NCI-H128 (cell line): ENCODE measurements around the gene MATR3.
"Not testable (repeated sequence)": the region's sequence is repeated elsewhere in the genome, so short reads cannot be mapped to it uniquely, and the experiment has no call there.

ENCODE experiments used
- DNase-seq: peaks from one replicate; lab custom pipeline; 2025; ENCODE audit not compliant: unreplicated experiment; lab: John Stamatoyannopoulos, UW

Gene MATR3

DNA sequence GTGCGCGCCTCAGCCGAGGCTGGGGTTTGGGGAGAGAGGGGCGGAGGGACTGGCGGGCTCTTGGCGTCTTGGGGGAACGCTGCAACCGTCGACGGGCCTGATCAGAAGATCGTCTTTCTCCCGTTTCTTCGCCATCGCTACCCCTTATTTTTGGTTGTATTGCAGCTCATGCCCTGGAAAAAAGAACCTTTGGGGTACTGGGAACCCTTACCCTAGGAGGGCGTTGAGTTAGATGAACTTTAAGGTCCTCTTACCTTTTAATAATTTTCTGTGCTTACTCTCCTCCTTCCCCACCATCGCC lies 48.8 kb downstream of the MATR3 start:
- DNase-seq, result no peak

GRCh38 chr5:139343476-139343875 lies 49.9 kb downstream of the MATR3 start:
- DNase-seq, result no peak

- DNase-seq, result no peak
These were observed 50.6 kb downstream of the MATR3 start for GRCh38 chr5:139344177-139344576.

DNA sequence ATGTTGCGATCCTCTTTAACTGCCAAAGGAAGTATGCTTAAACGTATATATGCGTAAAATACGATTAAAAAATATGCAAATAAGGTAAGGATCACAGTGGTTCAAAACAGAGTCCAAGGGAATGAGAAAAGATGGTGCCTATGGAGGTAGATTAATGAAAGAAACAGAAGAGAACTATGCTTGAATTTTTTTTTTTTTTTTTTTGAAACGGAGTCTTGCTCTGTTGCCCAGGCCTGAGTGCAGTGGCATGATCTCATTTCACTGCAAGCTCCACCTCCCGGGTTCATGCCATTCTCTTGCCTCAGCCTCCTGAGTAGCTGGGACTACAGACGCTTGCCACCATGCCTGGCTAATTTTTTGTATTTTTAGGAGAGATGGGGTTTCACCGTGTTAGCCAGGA lies 51.9 kb downstream of the MATR3 start:
- DNase-seq, result not testable (repeated sequence)

DNA sequence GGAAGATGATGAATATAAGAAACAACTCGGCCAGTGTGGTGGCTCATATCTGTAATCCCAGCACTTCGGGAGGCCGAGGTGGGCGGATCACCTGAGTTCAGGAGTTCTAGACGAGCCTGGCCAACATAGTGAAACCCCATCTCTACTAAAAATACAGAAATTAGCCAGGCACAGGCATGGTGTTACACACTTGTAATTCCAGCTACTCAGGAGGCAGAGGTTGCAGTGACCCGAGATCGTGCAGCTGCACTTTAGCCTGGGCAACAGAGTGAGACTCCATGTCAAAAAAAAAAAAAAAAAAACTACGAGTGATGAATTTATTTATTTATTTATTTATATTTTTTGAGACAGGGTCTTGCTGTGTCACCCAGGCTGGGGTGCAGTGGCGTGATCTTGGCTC lies 54.3 kb downstream of the MATR3 start:
- DNase-seq, result not testable (repeated sequence)

DNA sequence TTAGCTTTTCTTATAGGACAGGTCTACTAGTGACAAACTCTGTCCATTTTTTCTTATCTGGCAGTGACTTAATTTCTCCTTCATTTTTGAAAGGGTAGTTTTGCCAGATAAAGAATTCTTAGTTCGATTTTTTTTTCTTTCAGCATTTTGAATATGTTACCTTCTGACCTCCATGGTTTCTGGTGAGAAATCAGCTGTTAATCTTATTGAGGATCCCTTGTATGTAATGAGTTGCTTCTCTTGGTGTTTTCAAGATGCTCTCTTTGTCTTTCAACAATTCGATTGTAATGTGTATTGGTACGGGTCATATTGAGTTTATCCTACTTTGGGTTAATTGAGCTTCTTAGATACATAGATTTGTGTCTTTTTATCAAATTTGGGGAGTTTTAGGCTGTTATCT lies 60.6 kb downstream of the MATR3 start:
- DNase-seq, result no peak

DNA sequence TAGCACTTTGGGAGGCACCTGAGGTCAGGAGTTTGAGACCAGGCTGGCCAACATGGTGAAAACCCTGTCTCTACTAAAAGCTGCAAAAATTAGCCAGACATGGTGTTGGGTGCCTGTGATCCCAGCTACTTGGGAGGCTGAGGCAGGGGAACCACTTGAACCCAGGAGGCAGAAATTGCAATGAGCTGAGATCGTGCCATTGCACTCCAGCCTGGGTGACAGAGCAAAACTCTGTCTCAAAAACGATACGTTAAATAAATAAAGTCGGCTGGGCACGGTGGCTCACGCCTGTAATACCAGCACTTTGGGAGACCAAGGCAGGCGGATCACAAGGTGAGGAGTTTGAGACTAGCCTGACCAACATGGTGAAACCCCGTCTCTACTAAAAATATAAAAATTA lies 62.4 kb downstream of the MATR3 start:
- DNase-seq, result not testable (repeated sequence)

- no peak for DNase-seq
These were observed 64.5 kb downstream of the MATR3 start for GRCh38 chr5:139358064-139358463.

- DNase-seq, result no peak
These were observed 66.8 kb downstream of the MATR3 start for GRCh38 chr5:139360384-139360783.

GRCh38 chr5:139361835-139362429 lies 68.4 kb downstream of the MATR3 start:
- DNase-seq, result no peak

- no peak for DNase-seq
These were observed 70.4 kb downstream of the MATR3 start for GRCh38 chr5:139363937-139364336.

DNA sequence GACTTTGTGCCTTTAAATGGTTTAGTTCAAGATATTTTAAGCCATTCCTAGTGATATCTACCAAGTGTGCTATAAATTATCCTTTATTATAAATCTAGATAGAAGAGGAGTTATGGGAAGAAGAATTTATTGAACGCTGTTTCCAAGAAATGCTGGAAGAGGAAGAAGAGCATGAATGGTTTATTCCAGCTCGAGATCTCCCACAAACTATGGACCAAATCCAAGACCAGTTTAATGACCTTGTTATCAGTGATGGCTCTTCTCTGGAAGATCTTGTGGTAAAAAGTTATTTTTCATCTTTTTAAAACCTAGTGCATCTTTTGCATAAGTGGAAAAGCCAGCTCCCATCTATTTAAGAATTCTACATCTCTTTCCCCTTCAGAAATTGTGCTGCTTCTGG lies 70.9 kb downstream of the MATR3 start:
- no peak for DNase-seq

DNA sequence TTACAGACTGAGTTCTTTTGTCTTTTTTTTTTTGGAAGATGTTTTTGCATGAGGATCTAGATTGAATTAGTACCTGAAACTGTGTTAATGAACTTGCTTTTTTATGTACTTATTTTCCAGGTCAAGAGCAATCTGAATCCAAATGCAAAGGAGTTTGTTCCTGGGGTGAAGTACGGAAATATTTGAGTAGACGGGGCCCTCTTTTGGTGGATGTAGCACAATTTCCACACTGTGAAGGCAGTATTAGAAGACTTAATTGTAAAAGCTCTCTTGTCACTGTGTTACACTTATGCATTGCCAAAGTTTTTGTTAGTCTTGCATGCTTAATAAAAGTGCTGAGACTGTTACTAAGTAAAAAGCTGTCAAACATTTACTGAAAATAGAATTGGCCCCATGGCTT lies 75.1 kb downstream of the MATR3 start:
- no peak for DNase-seq

DNA sequence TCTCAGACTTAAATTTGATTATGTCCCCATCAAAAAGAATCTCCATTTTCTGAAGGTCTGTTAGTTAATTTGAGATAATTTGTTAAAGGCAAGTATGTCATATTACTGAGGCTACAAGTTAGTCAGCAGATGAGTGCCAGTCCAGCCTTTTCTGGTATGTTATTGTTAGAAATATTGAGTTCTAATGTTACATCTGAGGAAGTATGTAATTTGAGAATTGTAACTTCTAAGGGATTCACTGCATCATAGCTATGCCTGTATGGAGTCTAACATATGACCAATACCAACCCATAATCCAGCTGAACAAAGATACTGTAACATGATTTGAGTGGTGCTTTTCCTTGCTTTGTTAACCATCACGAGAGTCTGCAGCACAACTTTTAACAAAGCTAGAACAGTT lies 75.6 kb downstream of the MATR3 start:
- DNase-seq, result no peak

DNA sequence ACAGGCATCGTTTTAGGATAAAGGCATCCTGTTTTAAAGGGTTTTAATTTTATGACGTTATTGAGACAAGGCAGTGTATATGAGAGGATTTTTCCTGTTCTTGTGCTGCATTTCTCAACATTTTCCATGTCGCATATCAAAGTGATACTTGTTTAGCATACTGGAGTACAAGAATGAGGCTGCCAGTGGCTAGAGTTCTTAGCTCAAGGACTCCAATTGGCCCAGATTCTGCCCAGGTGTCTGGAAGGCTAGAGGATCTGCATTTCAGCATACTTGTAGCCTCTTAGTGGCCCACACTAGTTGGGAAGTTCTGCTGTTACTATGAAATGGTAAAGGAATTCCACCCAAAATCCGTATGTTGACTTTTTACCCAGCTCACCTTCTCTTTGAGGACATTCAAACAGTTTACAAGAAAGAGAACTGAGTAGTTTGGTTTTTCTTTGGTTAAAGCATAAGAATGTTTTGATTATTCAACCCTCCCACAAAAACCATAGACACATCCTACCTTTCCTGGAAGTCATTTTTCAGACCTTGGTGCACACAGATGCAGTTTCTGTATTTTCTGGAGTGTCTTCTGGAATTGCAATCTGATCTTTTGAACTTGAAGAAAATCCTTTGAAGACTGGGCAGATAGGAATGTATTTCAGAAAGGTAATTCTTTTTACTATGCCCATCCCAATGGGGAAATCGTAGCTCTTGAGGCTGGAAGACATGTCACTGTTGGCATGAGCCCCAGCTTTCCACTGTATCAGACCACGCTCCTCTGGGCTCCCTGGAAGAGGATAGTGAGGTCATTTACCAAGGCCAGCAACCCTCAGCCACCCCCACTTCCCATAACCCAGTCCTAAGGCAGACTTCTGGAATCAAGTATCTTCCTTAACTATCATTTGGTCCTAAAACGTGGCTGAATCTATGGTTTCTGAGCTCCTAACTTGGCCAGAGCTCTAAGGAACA lies 78.2 kb downstream of the MATR3 start:
- no peak for DNase-seq

DNA sequence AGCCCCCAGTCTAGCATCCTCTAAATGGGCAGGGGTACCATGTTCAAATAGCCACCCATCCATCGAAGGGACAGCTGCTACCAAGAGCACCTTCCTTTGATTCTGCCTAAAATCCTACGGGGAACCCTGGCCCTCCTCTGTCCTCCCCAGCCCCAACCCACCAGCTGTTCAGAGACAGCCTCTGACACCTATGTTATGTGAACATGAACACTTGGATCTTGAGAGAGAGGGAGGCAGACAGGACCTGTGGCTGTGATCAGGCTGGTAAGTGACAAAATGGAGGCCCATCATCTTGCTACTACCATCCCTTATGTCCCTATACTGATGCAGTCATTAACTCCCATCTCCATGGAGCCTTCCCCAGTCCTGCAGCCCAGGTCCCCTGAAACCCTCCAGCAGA lies 81.4 kb downstream of the MATR3 start:
- DNase-seq, result no peak

GRCh38 chr5:139376364-139376763 lies 82.8 kb downstream of the MATR3 start:
- DNase-seq, result no peak

DNA sequence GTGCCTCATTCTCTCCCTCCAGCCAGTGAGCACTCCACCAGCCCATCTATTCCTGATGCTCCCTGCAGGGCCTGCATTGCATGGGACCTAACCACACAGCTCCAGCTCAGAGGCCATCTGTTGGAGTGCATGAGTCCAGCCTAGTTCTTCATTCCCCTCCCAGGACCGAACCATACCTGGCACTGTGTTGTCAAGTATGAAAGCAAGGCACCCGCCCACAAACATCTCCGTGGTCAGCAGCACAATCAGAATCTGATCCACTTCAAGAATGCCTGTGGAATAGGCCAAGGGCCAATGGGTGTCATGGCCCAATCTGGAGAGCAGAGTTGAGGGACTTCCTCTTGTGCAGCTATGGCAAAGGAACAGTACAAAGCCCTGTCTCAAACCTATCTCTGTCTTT lies 83.7 kb downstream of the MATR3 start:
- DNase-seq, result no peak

- DNase-seq, result no peak
These were observed 84.7 kb downstream of the MATR3 start for GRCh38 chr5:139378101-139378825.

- DNase-seq, result no peak
These were observed 85.4 kb downstream of the MATR3 start for GRCh38 chr5:139378941-139379361.

DNA sequence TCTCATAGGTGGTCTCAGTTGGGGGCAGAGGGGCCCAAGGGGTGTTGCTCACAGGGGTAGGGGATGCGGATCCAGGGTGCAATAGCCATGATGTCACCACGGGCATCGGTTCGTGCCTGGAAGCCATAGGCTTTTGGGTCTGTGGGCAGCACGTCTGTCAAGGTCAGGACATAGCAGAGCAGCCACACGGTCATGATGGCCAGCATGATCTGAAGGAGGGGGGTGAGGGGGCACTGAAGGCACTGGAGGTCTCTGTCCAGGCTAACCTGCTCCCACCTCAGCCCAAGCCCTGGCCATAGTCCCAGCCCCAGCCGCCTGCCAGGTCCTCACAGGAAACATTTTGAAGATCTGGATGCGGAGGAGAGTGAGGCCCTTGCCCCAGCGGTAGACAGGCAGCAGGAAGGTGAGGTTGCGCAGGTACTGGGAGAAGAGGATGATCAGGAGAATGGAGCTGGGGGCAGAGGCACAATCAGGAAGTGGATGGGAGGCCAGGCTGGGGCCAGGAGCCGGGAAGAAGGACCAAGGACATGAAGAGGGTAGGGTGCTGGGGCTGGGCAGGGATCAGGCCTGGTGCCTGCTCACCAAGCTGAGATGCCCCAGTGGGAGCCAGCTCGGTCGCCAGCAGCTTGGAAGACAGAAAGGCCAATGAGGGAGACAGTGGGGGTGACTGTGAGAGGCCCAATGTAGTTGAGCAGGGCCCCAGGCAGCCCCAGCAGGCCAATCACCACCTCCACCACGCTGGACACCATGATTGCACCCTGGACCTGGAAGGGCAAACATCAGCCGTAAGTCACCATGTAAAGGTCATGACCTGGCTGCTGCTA lies 86.3 kb downstream of the MATR3 start:
- no peak for DNase-seq
